Transverse colon (tissue), 4 donors: ENCODE results near the gene ACTA1. TPM values are rescaled to one million over a fixed set of nuclear protein-coding genes. Genes with fewer than 3 reads are reported as not detected.

Experiments used
- DNase-seq: peaks from one replicate; pipeline ENCODE4 v3.0.0-alpha.2; 2019
- H3K27ac ChIP-seq, 4 donors: fragments of 200-600 bp; sonication (generic); 2 replicates each; pipeline ENCODE4 v1.5.1; 2016 to 2018; ENCODE audit warnings: inconsistent platforms in 4 of 4
- H3K27me3 ChIP-seq: fragments of 200-600 bp; sonication (generic); 2 replicates; pipeline ENCODE4 v1.5.1; 2017; ENCODE audit warnings: inconsistent platforms
- H3K36me3 ChIP-seq, 4 donors: fragments of 200-600 bp; sonication (generic); 2 replicates each; pipeline ENCODE4 v1.5.1; 2017 to 2019; ENCODE audit warnings: inconsistent platforms in 4 of 4
- H3K4me1 ChIP-seq, 4 donors: fragments of 200-600 bp; sonication (generic); 2 replicates each; pipeline ENCODE4 v1.5.1; 2017 to 2020; ENCODE audit warnings: inconsistent platforms in 4 of 4
- H3K4me3 ChIP-seq, 4 donors: fragments of 200-600 bp; sonication (generic); 1 replicate in 1 of 4; 2 replicates in 3 of 4; pipeline versions ENCODE4 v1.5.1 to v1.6.1; 2017 to 2019; ENCODE audit warnings: inconsistent platforms in 4 of 4
- H3K9me3 ChIP-seq, 2 donors: fragments of 200-600 bp; sonication (generic); 2 replicates each; pipeline ENCODE4 v1.5.1; 2017 to 2019; ENCODE audit warnings: inconsistent platforms in 2 of 2
- EP300 ChIP-seq: sonication (generic); formaldehyde crosslinking; IDR thresholded peaks from one replicate; pipeline ENCODE4 v1.6.1; 2017; ENCODE audit warnings: antibody characterized with exemption, low read depth
- POLR2A ChIP-seq: fragments of 450-650 bp; IDR thresholded peaks from one replicate; pipeline ENCODE4 v1.6.1; 2016; ENCODE audit warnings: antibody characterized with exemption, mild to moderate bottlenecking, moderate library complexity
- POLR2AphosphoS5 ChIP-seq, 3 donors: sonication (generic); formaldehyde crosslinking; IDR thresholded peaks; one replicate each; pipeline ENCODE4 v1.6.1; 2016; ENCODE audit warnings: antibody characterized with exemption in 3 of 3
- WGBS, 2 donors: methylation state at CpG; one replicate each; pipeline ENCODE4 v1.1.5; 2018; ENCODE audit warnings: low coverage in 1 of 2; 5-methylcytosine and 5-hydroxymethylcytosine counted together
- in situ Hi-C, 4 donors: fragments of 200-750 bp; cut with MboI; loops; one replicate each; pipeline versions ENCODE4 v1.15.0 to v1.15.1; 2017; ENCODE audit warnings: low sequenced_read_pairs in 3 of 4, low pct_ligation_motif_present in 1 of 4, low pct_unique_long_range_greater_than_20kb in 1 of 4
- intact Hi-C: fragments of 100-400 bp; cut with DNase I; formaldehyde crosslinking; loops from one replicate; pipeline ENCODE4 v1.15.1; 2023; ENCODE audit warnings: low total_unique reads
- total RNA-seq, 4 donors: library from RNA; depleted of rRNA; stranded (reverse); fragments of >200 nt; gene quantifications; one replicate each; pipeline ENCODE4 v1.1.0, GENCODE V29; 2016
- TF ChIP-seq, protein P1 (sequence below), 5 experiments: fragments of 200-600 bp in 3 of 5; fragments of 450-650 bp in 2 of 5; sonication (generic) in 3 of 5; IDR thresholded peaks; 1 replicate in 2 of 5; 2 replicates in 3 of 5; pipeline ENCODE4 v1.5.1; 2016 to 2017; ENCODE audit warnings: antibody characterized with exemption in 5 of 5, inconsistent platforms in 3 of 5, mild to moderate bottlenecking in 2 of 5, moderate library complexity in 1 of 5

ACTA1 gene
- total RNA-seq, 4 donors from 2014 or later, result 0.95 to 17.5 TPM; not detected in 2

GRCh38 chr1:229438021-229438420 lies 4.1 kb upstream of the ACTA1 start:
- Histone ChIP-seq H3K27ac (no peak overlapping the region), H3K27me3 (peaks cover 40% of the 10 kb centered on the region), H3K4me1 (peaks cover 0 to 7% (median 5%) of the 10 kb centered on the region in 4 donors), H3K36me3 (peaks cover 0 to 12% (median 6%) of the 10 kb centered on the region in 4 donors), H3K9me3 (no peaks in the 10 kb centered on the region), H3K4me3 (no peak overlapping the region)
- intact Hi-C loops, result no loop called here
- in situ Hi-C loops, result no loop called here
- WGBS, 2 donors, result 90 to 100% methylated on average over 3 of the region's 3 CpGs
- no peak for DNase-seq
- TF ChIP-seq POLR2A (no peak), POLR2AphosphoS5 (IDR thresholded peaks at IDR 0.05) (no peak), EP300 (no peak)
- TF ChIP-seq, protein P1, sequence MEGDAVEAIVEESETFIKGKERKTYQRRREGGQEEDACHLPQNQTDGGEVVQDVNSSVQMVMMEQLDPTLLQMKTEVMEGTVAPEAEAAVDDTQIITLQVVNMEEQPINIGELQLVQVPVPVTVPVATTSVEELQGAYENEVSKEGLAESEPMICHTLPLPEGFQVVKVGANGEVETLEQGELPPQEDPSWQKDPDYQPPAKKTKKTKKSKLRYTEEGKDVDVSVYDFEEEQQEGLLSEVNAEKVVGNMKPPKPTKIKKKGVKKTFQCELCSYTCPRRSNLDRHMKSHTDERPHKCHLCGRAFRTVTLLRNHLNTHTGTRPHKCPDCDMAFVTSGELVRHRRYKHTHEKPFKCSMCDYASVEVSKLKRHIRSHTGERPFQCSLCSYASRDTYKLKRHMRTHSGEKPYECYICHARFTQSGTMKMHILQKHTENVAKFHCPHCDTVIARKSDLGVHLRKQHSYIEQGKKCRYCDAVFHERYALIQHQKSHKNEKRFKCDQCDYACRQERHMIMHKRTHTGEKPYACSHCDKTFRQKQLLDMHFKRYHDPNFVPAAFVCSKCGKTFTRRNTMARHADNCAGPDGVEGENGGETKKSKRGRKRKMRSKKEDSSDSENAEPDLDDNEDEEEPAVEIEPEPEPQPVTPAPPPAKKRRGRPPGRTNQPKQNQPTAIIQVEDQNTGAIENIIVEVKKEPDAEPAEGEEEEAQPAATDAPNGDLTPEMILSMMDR (IDR thresholded peaks at IDR 0.05), result no peak

GRCh38 chr1:229437443-229437842 lies 3.5 kb upstream of the ACTA1 start:
- no peak overlapping the region for H3K27ac ChIP-seq
- DNase-seq, result no peak
- H3K4me3 ChIP-seq, result no peak overlapping the region
- H3K4me1 ChIP-seq, result peaks cover 0 to 12% (median 7%) of the 10 kb centered on the region in 4 donors
- no peak for TF ChIP-seq POLR2AphosphoS5 (IDR thresholded peaks at IDR 0.05)
- no peak for TF ChIP-seq POLR2A
- TF ChIP-seq, protein P1 (IDR thresholded peaks at IDR 0.05), result no peak
- no peak for TF ChIP-seq EP300
- intact Hi-C loops (no loop called here), in situ Hi-C loops (no loop called here)
- WGBS, 2 donors, result 98% methylated on average over 2 of the region's 2 CpGs; no CpG with 5 or more reads in 1 of the 2 donors
- H3K27me3 ChIP-seq, result peaks cover 45% of the 10 kb centered on the region
- peaks cover 0 to 11% (median 4%) of the 10 kb centered on the region in 4 donors for H3K36me3 ChIP-seq
- no peaks in the 10 kb centered on the region for H3K9me3 ChIP-seq

- TF ChIP-seq POLR2A (no peak), POLR2AphosphoS5 (IDR thresholded peaks at IDR 0.05) (no peak), EP300 (no peak)
- TF ChIP-seq, protein P1 (IDR thresholded peaks at IDR 0.05), result no peak
- intact Hi-C loops, result no loop called here
- 71 to 80% methylated on average over 2 to 7 of the region's 7 CpGs for WGBS, 2 donors
- Histone ChIP-seq H3K9me3 (no peaks in the 10 kb centered on the region), H3K36me3 (no peaks in the 10 kb centered on the region), H3K27ac (no peak overlapping the region), H3K27me3 (peaks cover 58% of the 10 kb centered on the region), H3K4me3 (no peak overlapping the region), H3K4me1 (peaks cover 6 to 24% (median 17%) of the 10 kb centered on the region in 4 donors)
- no peak for DNase-seq
- in situ Hi-C loops, result no loop called here
Measured at GRCh38 chr1:229436201-229436600, 2.3 kb upstream of the ACTA1 start.

DNA sequence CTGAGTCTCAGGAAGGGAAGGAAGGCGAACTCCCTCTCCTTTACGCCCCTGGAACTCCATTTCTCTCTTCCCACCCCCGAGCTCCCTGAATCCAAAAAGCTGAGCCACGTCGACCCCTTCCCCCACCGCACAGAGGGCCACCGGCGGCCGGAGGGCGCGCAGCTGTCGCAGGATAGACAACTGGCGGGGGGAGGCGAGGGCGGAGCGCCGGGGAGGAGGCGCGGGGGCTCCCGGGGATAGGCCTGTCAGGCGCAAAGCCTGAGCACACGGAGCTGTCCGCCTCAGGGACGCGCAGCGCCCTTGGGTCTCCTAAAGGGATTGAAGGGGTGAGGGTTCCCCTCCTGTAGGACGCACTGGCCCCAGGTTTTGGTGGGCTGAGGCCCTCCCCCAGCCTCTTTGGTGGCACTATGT lies 752 bp upstream of the ACTA1 start:
- Histone ChIP-seq H3K27me3 (peaks cover 73% of the 10 kb centered on the region), H3K9me3 (no peaks in the 10 kb centered on the region), H3K4me3 (no peak overlapping the region), H3K27ac (no peak overlapping the region), H3K4me1 (peaks cover 10 to 31% (median 23%) of the 10 kb centered on the region in 4 donors), H3K36me3 (no peaks in the 10 kb centered on the region)
- in situ Hi-C loops (no loop called here), intact Hi-C loops (no loop called here)
- TF ChIP-seq POLR2A, result no peak
- TF ChIP-seq, protein P1 (IDR thresholded peaks at IDR 0.05), result no peak
- no peak for TF ChIP-seq EP300
- no peak for TF ChIP-seq POLR2AphosphoS5 (IDR thresholded peaks at IDR 0.05)
- no peak for DNase-seq
- 8% methylated on average over 21 of the region's 27 CpGs; no CpG with 5 or more reads in 1 of the 2 donors for WGBS, 2 donors
